NCI-H82 treated with DMSO at 0.1 percent for 48 hours (cell line): ENCODE measurements around the gene SMOC1.

ENCODE experiments used
- DNase-seq: peaks from one replicate; lab custom pipeline; 2025; ENCODE audit not compliant: unreplicated experiment; lab: John Stamatoyannopoulos, UW

The SMOC1 gene

DNA sequence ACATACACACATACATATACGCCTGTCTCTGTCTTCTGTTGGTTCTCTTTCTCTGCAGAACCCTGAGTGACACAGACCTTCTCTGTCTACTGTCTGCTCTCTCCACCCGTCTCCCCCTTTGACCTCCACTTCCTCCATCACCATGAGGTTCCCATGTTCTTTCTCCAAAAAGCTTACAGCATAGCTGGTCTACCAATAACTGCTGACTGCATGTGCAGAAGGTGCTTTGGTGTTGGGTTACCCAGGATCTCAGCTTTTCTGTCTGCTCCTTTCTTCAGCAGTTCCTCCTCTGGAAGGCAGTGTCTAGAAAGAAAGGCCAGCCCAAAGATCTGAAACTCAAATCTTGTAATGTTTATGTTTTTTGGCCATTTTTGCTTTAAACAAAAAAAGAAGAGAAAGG, 125.6 kb downstream of the SMOC1 start:
- DNase-seq, result no peak

DNA sequence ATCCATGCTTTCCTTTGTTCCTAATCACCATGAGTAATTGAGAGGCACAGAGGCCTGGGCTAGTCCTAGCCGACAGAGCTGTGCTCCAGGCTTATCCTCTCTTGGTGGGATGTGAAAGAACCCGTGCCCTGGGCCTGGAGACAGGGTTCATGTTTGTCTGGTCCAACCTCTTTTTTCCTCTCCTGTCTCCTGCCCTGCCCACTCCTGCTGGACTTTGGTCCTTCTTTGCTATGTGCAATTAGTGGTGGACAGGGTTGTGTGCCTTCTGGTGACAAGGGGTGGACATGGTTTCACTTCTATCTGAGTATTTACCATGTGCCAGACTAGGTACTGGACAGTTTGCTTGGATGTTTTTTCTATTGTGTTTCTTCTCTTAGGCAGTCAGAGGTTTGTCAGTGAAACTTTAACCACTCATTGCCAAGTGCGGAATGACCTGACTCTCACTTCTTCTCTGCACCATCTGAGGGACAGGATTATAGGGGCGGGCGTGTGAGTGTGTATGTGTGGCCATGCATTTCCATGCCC, 126.1 kb downstream of the SMOC1 start:
- DNase-seq, result peak; percentile 29

DNA sequence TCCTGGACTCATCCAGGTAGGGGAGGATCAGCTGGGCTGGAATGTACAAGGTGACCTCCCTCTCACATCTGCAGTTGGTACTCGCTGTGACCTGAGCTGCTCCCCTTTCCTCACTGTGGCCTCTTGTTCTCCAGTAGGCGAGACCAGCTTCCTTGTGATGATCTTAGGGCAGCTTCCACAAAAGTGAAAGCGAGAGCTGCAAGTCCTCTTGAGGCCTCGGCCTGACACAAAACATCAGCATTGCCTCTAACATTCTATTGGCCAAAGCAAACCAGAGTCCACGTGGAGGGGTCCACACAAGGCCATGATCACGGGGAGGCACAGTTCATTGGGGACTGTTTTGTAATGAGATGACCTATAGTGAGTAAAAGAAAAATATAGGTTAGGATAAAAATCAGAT, 127.5 kb downstream of the SMOC1 start:
- DNase-seq, result no peak

DNA sequence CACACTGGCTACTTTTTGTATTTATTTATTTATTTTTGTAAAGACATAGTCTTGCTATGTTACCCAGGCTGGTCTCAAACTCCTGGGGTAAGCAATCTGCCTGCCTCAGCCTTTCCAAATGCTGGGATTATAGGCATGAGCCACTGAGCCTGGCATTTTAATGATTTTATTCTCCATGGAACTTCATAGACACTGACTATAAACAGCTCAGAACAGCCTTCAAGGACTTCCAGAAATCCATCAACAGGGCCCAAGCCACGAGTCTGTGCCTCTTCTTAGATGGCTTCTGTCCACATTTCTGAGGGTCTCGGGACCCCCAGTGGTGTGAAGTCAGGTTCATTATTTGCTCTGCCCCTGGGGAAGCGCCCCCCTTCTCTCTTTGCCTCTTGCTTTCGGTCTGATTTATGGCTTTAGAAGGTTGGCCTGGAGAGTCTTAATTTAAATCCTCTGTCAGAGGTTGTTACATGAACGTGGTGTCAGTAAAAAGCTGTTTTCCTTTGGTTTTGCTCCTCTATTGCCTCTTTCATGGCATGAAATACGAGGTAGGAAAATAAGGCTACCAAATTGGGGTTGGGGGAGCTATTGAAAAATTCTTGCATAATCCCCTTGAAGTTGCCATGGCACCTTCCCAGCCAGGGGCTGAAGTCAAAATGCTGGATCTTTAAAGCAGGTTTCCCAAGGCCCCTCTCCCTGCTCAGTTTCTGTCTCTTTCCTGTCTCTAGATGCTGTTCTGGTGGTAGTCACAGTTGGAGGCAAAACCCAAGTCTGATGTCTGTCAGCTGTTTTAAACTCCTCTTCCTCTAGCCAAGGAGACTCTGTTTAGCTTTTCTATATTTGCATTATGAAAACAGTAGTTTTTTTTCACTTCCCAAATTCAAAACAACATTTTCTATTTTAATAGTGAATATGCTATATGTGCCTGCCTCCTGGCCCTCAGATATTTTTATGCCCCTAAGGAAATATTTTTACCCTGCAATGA, 129.4 kb downstream of the SMOC1 start:
- no peak for DNase-seq

DNA sequence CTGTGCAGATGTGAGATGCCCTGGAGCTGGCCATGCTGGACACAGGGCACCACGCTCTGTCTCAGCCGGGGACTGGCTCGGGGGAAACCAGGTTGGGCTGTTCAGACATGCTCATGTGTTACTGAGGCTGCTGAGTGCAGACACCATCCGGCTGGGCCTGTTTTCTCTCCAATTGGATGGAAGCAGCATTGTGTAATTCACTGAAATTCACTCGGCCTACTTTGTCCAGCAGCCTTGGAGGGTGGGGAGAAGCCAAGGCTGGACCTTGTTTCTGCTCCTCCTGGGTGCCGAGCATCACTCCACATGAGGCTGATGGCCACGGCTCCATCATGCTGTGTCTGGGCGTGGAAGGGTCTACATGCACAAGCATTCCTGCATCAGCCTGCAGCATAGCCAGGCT, 130.7 kb downstream of the SMOC1 start:
- DNase-seq, result no peak

DNA sequence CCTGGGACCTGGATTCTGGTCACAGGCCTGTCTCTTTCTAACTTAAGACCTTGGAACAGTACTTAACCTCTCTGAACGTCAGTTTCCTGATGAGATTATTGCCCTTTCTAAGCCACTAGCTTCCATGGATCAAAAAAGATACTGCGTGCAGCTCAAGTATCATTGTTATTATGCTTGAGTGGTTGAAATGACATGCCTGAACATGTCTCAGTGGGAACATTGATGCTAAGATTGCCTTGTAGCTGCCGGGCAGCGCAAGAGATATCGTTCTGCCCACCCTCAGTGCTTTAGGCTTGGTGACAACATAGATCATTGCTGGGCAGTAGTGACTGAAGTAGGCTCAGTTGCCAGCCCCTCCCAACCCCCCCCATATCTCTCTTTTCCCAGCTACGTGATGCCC, 131.9 kb downstream of the SMOC1 start:
- DNase-seq, result no peak

DNA sequence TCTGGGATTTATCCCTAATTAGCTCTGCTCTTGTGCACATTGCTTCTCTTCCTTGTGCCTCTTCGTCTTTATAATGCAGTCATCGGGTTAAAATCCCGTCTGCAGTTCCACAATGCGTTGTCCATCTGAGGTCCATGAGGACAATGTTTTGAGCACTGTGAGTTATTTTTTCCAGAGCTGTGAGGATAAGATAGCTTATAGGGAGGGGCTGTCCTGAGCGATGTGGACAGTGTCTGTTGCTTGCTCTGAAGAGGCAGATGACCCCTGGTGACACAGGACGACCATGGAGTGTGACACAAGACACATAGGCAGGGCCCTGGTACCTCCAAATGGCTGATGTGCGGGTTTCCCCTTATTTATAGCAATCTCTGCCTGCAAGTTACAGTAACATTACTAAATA, 132.5 kb downstream of the SMOC1 start:
- DNase-seq, result no peak

DNA sequence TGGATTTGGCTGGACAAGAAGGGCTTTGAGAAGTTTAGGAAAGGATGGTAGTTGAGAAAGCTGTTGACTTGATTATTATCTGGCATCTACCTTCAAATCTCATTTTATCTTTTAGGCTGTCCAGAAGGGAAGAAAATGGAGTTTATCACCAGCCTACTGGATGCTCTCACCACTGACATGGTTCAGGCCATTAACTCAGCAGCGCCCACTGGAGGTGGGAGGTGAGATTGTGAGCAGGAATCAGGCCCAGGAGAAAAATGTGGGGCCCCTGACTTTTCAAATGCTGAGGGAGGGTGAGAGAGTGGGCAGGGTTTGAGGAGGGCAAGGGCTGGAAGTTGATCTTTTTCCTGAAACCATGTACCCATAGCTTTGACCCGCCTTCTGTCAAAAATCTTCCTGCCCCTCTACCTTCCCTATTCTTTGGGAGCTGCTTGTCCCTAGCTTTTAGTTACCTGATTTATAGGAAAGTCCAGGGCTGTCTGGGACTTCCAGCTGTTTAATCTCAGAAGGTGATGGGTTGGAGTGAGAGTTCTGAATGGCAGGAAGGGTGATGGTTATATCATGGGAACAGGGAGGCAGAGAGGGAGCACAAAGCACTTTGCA, 134.2 kb downstream of the SMOC1 start:
- no peak for DNase-seq

DNA sequence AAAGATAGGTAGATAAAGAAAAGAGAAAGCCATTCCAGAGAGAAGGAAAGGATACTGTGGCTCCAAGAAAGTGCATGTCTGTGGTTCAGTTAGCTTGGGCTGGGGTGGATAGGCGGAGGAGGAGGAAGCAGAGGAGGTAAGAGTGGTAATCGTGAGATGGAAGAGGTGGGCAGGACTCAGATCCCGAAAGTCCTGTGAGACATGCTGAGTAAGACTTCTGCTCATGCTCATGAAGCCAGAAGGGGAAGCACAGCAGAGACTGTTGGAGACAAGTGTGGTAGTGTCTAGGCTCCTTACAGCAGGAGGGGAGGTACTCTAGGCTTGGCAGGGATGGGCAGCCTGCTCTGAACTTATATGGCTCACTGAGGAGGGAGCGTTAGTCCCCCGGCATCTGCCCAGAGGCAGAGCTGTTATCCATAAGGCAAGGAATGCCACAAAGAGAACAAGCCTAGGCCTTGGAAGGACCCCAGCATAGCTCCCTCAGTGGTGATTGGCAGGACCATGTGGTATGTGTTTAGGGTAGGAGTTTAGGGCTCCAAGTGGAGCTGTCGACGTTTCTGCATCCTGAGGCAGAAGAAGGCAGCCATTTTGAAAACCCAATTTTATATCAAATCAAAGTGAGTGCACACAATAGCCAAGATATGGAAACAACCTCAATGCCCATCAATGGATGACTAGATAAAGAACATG, 135.3 kb downstream of the SMOC1 start:
- DNase-seq, result no peak

DNA sequence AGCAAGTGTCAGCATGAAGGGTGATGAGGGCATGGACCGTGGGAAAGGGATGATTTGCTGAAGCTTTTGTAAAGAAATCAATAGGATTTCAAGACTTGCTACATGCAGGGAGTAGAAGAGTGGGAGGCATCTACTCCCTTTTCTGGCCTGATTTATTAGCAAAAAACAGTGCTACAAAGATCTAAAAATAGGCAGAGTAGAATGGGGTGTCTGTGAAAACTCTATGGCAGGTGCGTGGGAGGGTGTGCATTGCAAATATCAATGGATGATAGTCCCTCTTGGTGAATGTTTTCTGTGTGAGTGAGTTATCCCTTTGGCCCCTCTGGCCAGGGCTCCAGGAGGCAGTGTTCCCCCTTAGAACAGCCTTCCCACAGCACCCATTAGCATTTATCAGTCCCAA, 139.0 kb downstream of the SMOC1 start:
- DNase-seq, result no peak

DNA sequence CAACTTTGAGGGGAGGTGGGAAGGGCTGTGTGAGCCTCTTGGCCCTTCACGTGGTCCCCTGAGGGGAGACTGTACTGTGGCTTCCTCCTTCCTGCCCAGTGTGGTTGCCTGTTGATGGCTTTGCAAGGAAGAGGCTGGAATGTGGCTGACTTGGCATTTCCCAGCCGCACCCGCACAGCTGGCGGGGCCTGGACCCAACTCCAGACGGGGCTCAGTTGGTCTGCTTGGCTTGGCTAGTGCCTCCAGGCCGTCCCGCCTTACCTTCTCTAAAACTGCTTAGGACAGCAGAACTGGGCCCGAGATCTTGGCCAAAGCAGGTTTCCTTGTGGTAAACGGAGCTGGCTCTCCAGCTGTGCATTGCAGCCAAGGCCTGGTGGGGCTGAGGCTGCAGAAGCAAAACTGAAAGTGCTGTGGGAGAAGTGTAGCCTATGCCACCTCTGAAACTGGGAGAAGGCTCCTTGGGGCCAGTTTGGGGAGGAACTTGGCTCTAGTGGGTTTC, 139.5 kb downstream of the SMOC1 start:
- DNase-seq, result no peak

DNA sequence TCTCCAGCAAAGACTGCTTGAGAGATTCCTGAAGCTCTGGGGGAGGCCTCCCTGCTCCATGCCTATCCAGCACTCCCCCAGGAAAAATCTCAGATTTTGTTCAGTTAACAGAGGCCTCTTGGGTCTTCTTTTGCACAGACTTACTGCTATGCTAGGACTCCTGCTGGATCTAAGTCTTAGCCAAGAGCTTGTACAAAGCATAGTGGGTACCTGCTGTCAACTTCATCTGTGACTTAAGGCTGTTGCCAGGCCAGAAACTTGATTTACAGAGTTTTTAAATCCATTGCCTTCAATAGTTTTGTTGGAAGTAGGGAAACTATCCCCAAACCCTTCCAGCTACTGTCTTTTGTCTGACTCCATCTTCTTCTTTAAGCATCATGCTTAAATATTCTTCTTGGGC, 140.5 kb downstream of the SMOC1 start:
- no peak for DNase-seq

DNA sequence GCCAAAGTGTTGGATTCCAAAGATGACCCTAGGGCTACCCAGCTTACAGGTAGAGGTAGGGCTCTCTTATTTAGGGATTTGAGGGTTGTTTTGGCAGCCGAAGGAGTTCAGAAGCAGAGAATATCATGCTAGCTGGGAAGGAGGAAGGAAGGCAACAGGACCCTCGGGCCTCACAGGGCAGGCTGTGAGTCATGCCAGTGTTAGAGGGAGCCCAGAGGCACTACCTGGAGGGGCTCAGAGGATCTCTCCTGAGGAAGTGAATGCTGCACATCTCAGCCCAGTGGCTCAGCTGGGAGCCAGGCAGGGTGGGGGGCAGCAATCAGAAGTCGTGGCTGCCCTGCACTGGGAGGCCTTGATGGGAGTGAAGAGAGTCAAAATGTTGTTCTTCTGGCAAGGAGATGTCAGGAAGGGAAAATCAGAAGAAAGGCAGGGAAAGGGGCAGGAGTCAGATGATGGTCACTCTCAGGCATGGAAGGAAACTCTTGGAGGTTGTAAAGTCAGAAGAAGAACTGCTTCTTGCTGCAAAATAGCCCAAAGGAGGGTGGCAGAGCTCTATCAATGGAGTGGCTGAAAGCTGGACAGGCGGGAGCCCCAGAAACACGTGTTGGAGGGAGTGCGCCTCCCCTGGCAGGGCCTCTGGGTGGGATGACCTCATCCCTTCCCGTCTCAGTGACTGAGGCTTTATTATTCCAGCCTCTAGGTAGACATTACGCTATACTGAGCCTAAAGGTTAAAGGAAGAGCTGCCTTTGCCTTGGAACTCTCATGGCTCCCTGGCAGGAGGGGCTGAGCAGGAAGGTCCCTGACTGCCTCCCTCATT, 141.3 kb downstream of the SMOC1 start:
- no peak for DNase-seq

DNA sequence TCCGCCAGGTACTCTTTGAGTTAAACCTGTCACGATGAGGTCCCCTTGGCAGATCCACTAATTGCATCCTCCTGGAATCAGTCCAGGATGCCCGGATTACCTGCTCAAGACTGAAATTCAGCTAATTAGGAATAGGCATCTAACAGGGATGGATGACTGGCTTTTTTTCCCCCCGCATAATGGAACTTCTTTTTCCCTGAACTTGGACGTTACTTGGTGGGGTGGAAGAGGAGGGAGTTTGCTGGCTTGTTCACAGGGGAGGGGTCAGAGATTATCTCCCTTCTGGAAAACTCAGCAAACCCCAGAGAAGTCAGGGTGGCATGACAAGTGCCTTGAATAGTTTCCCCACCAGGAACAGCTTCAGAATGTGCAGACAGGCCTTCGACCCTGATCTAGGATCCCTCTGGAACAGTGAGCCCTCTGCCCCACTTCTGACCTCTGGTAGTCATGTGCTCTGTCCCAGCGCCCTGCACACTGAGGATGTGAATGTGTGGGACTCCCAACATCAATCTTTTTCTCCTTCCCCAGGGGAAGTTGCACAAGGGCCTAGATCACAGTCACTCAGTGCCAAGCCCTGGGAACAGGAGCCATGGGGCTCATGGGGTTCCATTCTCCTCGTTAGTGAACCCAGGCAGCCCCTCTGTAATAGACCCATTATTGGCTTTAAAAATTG, 142.5 kb downstream of the SMOC1 start:
- no peak for DNase-seq

DNA sequence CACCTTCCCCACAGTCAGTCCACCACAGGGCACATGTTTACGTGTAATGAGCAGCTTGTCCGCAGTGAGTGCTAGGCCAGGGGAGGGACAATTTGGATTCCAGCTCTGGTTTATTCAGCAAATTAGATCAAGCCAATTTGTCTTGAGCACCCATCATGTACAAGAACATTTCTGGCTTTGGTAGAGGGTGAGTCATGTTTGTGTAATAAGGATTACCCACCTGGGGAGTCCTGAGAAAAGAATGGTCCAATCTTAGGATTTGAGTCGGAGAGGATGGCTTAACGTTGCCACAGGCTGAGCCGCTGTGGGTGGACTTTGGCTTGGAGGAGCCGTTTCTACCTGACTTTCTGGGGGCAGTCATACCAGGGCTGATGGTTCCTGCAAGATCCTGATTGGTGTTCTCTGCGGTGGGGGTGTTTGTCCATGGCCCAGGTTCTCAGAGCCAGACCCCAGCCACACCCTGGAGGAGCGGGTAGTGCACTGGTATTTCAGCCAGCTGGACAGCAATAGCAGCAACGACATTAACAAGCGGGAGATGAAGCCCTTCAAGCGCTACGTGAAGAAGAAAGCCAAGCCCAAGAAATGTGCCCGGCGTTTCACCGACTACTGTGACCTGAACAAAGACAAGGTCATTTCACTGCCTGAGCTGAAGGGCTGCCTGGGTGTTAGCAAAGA, 143.7 kb downstream of the SMOC1 start:
- DNase-seq, result peak; percentile 1

DNA sequence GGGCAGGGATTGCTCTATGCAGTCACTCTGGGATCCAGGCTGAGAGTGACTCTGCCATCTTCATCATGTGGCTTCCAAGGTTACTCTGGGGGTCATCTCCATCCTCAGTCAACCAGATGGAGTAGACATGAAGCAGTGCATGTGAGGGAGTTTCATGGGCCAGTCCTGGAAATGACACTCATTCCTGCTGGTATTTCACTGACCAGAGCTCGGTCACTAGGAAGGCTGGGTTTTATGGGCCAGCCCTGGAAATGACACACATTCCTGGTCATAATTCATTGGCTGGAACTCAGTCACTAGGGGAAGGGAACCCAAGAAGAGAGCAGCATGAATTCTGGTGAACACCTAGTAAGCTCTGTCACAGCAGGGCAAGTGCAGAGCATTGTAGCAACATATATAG, 144.7 kb downstream of the SMOC1 start:
- no peak for DNase-seq

DNA sequence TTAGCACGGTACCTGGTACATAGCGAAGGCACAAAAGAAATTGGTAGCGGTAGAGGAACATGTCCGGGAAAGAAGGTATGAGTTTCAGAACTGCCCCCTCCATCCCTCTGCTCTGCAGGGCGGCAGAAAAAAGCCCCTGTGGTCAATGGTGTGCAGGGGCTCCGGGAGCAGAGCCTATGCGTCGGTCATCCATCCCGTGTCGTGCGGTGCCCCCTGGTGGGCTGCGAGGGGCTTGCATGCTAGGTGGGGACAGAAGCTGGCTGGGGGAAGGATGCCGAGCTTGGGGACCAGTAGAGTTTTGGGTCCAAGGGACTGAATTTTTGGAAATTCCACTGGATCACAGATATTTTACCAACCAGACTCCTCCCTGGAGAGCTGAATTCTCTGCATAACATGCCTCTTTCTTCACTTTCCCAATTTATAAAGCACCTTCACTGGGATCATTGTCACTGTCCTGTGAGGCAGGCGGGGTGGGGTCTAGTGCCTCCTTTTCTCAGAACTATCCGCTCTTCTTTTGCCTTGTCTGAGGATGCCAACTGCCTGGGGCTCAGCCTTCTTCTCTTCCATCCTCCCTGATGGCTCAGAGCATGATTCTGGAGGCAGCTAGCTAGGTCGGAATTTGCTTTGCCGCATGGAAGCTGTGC, 148.7 kb downstream of the SMOC1 start:
- peak; percentile 47 for DNase-seq

DNA sequence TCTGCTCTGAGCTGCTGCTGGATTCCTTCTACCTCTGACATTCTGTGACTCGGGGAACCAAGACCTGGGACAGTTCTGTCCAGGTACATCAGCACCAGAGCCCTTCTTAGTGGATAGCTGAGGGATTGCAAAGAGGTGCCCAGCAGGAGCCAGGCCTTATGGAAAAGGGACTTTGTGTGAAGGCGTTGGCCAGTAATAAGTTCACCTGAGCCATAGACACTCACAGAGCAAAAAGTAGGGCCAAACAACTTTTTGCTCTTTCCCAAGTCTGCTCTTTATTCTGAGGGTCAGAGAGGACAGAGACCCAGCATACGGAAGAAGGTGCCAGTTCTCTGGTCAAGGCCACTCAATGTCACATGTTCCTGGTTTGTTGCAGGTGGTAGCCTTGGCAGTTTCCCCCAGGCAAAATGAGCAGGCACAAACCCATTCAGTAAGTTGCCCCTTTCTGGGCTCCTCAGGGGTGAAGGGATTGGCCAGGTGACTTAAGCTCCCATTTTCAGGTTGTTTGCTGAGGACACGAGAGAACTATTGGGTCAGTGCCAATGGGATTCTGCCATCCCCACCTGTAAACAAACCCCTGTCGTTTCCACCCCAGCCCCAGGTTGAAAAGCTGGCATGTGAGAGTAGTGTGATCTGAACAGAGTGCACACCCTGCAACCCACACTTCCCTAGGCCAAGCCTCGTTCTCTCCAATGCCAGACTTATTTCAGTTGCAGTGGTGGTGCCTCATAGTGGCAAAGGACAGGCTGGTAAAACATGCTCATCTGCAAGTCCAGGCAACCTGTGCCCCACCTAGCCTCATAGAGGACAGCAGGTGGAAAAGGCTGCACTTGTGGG, 150.3 kb downstream of the SMOC1 start:
- DNase-seq, result no peak
